ENCODE measurements around the gene ARID3A.

ARID3A gene

DNA sequence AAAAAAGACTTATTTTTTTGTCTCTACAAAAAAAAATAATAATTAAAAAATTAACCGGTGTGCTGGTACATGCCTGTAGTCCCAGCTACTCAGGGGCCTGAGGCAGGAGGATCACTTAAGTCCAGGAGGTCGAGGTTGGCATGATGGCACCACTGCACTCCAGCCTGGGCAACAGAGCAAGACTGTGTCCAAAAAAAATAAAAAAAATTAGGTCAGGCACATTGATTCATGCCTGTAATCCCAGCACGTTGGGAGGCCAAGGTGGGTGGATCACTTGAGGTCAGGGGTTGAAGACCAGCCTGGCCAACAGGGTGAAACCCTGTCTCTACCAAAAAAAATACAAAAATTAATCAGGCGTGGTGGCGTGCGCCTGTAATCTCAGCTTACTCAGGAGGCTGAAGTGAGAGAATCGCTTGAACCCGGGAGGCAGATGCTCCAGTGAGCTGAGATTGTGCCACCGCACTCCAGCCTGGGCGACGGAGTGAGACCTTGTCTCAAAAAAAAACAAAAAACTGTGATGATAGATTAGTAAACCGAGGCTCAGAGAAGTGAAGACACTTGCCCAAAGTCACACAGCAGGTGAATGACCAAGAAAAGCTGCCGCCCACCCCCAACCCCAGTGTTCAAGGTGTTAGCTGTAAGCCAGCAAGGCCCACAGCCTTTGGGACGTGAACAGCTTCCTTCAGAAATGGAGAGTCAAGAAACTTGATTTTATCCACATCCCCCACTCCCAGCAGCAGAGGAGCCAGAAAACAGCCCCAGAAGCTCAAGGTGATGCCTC is 23.2 kb upstream of the ARID3A start:
- no peak for DNase-seq (ENCODE audit: low read depth, low spot score)
- Histone ChIP-seq H3K4me3 (no peak overlapping the region), H3K27ac (no peak overlapping the region), H3K9me3 (ENCODE audit: low read depth, low read length) (no peaks in the 10 kb centered on the region), H3K36me3 (ENCODE audit: insufficient read depth, low read length) (no peaks in the 10 kb centered on the region; the same call in 1 of the 2 replicates), H3K9ac (ENCODE audit: insufficient read length) (no peak overlapping the region)
- no peak for TF ChIP-seq POLR2AphosphoS5 (IDR thresholded peaks at IDR 0.05; ENCODE audit: borderline replicate concordance, low read depth, low read length)
- TF ChIP-seq EZH2 (IDR thresholded peaks at IDR 0.05), result no peak
- no peak for TF ChIP-seq FOXP2 (optimal IDR thresholded peaks at IDR 0.05; ENCODE audit: control extremely low read depth, extremely low read length, insufficient read depth)

DNA sequence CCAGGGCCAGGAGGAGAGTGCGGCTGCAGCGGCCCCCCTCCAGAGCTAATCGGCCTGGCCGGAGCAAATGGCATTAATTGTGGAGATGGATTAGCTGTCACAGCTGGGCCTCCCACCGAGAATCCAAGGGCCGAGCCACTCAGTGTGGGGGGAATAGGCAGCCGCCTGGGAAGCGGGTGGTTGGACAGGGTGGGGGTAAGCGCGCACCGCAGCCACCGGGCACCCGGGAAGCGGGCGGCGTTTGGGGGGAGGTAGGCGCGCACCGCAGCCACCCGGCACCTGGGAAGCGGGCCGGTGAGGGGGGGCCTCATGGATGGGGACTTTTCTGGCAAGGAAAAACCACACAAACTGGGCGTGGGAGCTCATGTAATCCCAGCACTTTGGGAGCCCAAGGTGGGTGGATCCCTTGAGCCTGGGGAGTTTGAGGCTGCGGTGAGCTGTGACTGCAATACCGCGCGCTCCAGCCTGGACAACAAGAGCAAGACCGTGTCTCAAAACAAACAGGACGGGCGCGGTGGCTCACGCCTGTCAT is 22.5 kb upstream of the ARID3A start:
- Histone ChIP-seq H3K36me3 (ENCODE audit: insufficient read depth, low read length) (no peaks in the 10 kb centered on the region; the same call in 1 of the 2 replicates), H3K9ac (ENCODE audit: insufficient read length) (no peak overlapping the region), H3K4me3 (no peak overlapping the region), H3K27ac (no peak overlapping the region), H3K9me3 (ENCODE audit: low read depth, low read length) (no peaks in the 10 kb centered on the region)
- DNase-seq (ENCODE audit: low read depth, low spot score), result no peak
- TF ChIP-seq FOXP2 (optimal IDR thresholded peaks at IDR 0.05; ENCODE audit: control extremely low read depth, extremely low read length, insufficient read depth) (no peak), POLR2AphosphoS5 (IDR thresholded peaks at IDR 0.05; ENCODE audit: borderline replicate concordance, low read depth, low read length) (no peak), EZH2 (IDR thresholded peaks at IDR 0.05) (no peak)

DNA sequence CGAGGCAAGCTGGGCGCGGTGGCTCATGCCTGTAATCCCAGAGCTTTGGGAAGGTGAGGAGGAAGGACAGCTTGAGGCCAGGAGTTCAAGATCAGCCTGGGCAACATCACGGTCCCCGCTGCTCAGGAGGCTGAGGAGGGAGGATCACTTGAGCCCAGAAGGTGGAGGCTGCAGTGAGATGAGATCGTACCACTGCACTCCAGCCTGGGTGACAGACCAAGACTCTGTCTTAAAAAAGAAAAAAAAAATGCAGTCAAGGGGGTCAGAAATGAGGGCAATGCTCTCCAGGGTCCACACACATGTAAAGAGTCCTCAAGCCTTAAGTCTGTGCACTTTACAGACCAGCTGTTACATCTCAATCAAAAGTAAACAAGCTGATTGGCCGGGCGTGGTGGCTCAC is 21.3 kb upstream of the ARID3A start:
- no peak overlapping the region for H3K4me3 ChIP-seq
- H3K9me3 ChIP-seq (ENCODE audit: low read depth, low read length), result no peaks in the 10 kb centered on the region
- no peak overlapping the region for H3K27ac ChIP-seq
- no peaks in the 10 kb centered on the region; the same call in 1 of the 2 replicates for H3K36me3 ChIP-seq (ENCODE audit: insufficient read depth, low read length)
- DNase-seq (ENCODE audit: low read depth, low spot score), result no peak
- TF ChIP-seq EZH2 (IDR thresholded peaks at IDR 0.05), result no peak
- TF ChIP-seq POLR2AphosphoS5 (IDR thresholded peaks at IDR 0.05; ENCODE audit: borderline replicate concordance, low read depth, low read length), result no peak
- no peak overlapping the region for H3K9ac ChIP-seq (ENCODE audit: insufficient read length)

DNA sequence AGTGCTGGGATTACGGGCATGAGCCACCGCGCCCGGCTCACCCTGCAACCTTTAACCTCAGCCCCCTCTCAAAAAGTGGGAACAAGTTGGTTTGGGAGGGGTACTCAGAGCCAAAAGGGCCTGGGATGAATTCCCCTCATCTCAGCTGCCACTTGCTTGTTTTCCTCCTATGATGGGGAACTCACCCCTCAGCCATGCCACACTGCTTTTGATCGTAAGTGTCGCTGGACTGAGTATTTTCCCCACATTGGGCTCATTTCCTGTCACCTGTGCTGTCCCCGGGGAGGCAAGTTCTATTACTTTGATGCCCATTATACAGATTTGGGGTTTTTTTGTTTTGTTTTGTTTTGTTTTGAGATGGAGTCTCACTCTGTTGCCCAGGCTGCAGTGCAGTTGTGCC is 19.4 kb upstream of the ARID3A start:
- Histone ChIP-seq H3K27ac (no peak overlapping the region), H3K36me3 (ENCODE audit: insufficient read depth, low read length) (no peaks in the 10 kb centered on the region; the same call in 1 of the 2 replicates), H3K9ac (ENCODE audit: insufficient read length) (no peak overlapping the region), H3K4me3 (no peak overlapping the region), H3K9me3 (ENCODE audit: low read depth, low read length) (no peaks in the 10 kb centered on the region)
- no peak for DNase-seq (ENCODE audit: low read depth, low spot score)
- TF ChIP-seq EZH2 (IDR thresholded peaks at IDR 0.05) (no peak), POLR2AphosphoS5 (IDR thresholded peaks at IDR 0.05; ENCODE audit: borderline replicate concordance, low read depth, low read length) (no peak), FOXP2 (optimal IDR thresholded peaks at IDR 0.05; ENCODE audit: control extremely low read depth, extremely low read length, insufficient read depth) (no peak)

DNA sequence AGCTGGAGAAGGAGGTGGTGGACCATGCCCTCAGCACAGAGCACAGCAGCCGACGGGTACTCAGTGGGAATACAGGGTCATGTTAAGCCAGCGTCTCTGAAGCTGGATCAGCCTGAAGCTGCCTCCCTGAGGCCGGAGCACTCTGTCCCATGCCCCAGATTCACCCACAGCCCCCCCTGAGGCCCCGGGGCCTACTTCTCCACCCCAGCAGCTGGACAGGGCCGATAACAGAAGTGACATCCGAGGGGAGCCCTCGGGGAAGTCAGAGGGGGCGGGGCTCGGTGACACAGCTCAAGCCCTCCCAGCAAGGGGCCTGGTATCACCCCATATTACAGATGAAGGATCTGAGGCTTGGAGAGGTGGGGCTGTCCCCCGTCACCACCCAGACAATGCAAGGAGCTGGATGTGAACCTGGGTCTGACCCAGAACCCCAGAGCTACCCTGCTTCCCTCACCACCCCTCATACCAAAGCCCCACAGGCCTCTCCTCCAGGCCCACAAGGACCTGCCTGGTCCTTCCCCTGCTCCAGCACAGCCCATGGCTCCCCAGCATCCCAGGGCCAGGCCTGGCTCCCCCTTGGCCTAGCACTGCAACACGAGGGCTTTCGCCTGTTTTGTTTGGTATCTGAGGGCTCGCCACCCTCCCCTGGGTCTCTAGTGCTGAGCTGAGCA is 18.5 kb upstream of the ARID3A start:
- no peak for DNase-seq (ENCODE audit: low read depth, low spot score)
- H3K27ac ChIP-seq, result no peak overlapping the region
- no peak overlapping the region for H3K4me3 ChIP-seq
- TF ChIP-seq POLR2AphosphoS5 (IDR thresholded peaks at IDR 0.05; ENCODE audit: borderline replicate concordance, low read depth, low read length), result no peak
- no peak for TF ChIP-seq FOXP2 (optimal IDR thresholded peaks at IDR 0.05; ENCODE audit: control extremely low read depth, extremely low read length, insufficient read depth)
- TF ChIP-seq EZH2 (IDR thresholded peaks at IDR 0.05), result no peak
- no peak overlapping the region for H3K9ac ChIP-seq (ENCODE audit: insufficient read length)
- no peaks in the 10 kb centered on the region for H3K36me3 ChIP-seq (ENCODE audit: insufficient read depth, low read length)
- H3K9me3 ChIP-seq (ENCODE audit: low read depth, low read length), result no peaks in the 10 kb centered on the region

DNA sequence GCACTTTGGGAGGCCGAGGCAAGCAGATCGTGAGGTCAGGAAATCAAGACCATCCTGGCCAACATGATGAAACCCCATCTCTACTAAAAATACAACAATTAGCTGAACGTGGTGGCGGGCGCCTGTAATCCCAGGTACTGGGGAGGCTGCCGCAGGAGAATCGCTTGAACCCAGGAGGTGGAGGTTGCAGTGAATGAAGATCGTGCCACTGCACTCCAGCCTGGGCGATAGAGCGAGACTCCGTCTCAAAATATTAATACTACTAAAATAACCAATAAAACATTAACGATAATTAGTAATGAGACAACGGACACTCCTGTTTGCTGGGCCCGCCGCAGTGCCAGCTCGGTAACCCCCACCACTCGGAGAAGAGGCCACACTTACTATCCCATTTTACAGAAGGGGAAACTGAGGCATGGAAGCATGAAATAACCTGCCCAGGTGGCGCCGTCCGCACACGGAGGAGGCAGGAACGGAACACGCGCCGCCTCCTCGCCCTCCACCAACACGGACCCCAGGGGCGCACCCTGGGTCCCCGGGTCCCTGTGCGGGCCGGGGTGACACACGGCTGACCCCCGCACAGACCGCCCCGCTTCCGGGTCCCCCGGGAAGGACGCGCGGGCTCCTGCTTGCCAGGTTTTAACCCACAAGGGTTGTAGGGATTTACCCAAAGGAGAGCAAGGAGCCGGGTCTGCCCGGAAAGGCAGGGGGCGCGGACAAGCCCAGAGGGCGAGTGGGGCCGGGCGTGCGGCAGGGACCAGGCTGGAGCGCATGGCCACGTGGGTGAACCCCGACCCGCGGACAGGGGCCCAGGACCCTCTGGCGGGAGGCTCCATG is 14.4 kb upstream of the ARID3A start:
- no peaks in the 10 kb centered on the region for H3K9me3 ChIP-seq (ENCODE audit: low read depth, low read length)
- H3K36me3 ChIP-seq (ENCODE audit: insufficient read depth, low read length), result no peaks in the 10 kb centered on the region
- TF ChIP-seq EZH2 (IDR thresholded peaks at IDR 0.05), result no peak
- no peak for TF ChIP-seq FOXP2 (optimal IDR thresholded peaks at IDR 0.05; ENCODE audit: control extremely low read depth, extremely low read length, insufficient read depth)
- no peak for TF ChIP-seq POLR2AphosphoS5 (IDR thresholded peaks at IDR 0.05; ENCODE audit: borderline replicate concordance, low read depth, low read length)
- H3K27ac ChIP-seq, result no peak overlapping the region
- DNase-seq (ENCODE audit: low read depth, low spot score), result no peak
- H3K9ac ChIP-seq (ENCODE audit: insufficient read length), result no peak overlapping the region
- H3K4me3 ChIP-seq, result no peak overlapping the region

DNA sequence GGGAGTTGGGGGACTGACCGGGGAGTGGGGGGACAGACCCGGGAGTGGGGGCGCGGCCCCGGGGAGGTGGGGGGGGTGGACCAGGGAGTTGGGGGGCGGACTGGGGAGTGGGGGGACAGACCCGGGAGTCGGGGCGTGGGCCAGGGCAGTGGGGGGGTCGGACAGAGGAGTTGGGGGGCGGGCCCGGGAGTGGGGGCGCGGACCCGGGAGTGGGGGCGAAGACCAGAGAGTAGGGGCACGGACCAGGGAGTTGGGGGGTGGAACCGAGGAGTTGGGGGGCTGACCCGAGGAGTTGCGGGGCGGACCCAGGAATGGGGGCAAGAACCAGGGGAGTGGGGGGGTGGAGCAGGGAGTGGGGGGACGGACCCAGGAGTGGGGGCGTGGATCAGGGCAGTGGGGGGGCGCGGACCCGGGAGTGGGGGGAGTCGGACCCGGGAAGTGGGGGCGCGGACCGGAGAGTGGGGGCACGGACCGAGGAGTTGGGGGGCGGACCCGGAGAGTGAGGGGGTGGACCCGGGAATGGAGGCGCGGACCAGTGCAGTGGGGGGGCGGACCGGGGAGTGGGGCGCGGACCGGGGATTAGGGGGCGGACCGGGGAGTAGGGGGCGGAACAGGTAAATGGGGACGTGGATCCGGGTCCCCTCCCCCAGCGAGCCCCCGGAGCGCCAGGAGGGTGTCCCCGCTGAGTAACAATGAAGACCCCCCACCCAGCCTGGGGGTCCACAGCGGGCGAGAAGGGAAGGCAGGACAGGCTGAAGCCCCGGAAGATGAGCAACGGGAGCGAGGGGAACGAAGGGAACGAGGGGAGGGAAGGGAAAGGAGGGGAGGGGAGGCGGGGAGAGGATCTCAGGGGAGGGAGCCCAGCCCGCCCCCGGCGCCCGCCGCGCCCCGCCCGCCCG is 13.4 kb upstream of the ARID3A start:
- no peak for DNase-seq (ENCODE audit: low read depth, low spot score)
- Histone ChIP-seq H3K9me3 (ENCODE audit: low read depth, low read length) (no peaks in the 10 kb centered on the region), H3K36me3 (ENCODE audit: insufficient read depth, low read length) (no peaks in the 10 kb centered on the region), H3K27ac (no peak overlapping the region; the same call in 1 of the 2 replicates), H3K9ac (ENCODE audit: insufficient read length) (peak overlapping the region; percentile 78), H3K4me3 (peak overlapping the region; percentile 87)
- TF ChIP-seq FOXP2 (optimal IDR thresholded peaks at IDR 0.05; ENCODE audit: control extremely low read depth, extremely low read length, insufficient read depth) (no peak), EZH2 (IDR thresholded peaks at IDR 0.05) (no peak), POLR2AphosphoS5 (IDR thresholded peaks at IDR 0.05; ENCODE audit: borderline replicate concordance, low read depth, low read length) (no peak)

Data from SK-N-MC (cell line).